ENCODE results near the gene ENTPD3. TPM values are rescaled to one million over a fixed set of nuclear protein-coding genes. Genes with fewer than 3 reads are reported as not detected.
A peak's percentile ranks its signal among the peaks of the same experiment; 100 is the strongest.

Gene ENTPD3
- total and polyA plus RNA-seq, 2 of the 13 experiments (the other 11 are each of a cell fraction or from before 2014, with no cell fraction given), result 0.07 TPM; not detected in 1

GRCh38 chr3:40476478-40477470 lies 89.8 kb downstream of the ENTPD3 start, which contains the start of gene ZNF619 (continued):
- TF ChIP-seq, protein P1, sequence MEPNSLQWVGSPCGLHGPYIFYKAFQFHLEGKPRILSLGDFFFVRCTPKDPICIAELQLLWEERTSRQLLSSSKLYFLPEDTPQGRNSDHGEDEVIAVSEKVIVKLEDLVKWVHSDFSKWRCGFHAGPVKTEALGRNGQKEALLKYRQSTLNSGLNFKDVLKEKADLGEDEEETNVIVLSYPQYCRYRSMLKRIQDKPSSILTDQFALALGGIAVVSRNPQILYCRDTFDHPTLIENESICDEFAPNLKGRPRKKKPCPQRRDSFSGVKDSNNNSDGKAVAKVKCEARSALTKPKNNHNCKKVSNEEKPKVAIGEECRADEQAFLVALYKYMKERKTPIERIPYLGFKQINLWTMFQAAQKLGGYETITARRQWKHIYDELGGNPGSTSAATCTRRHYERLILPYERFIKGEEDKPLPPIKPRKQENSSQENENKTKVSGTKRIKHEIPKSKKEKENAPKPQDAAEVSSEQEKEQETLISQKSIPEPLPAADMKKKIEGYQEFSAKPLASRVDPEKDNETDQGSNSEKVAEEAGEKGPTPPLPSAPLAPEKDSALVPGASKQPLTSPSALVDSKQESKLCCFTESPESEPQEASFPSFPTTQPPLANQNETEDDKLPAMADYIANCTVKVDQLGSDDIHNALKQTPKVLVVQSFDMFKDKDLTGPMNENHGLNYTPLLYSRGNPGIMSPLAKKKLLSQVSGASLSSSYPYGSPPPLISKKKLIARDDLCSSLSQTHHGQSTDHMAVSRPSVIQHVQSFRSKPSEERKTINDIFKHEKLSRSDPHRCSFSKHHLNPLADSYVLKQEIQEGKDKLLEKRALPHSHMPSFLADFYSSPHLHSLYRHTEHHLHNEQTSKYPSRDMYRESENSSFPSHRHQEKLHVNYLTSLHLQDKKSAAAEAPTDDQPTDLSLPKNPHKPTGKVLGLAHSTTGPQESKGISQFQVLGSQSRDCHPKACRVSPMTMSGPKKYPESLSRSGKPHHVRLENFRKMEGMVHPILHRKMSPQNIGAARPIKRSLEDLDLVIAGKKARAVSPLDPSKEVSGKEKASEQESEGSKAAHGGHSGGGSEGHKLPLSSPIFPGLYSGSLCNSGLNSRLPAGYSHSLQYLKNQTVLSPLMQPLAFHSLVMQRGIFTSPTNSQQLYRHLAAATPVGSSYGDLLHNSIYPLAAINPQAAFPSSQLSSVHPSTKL (CRISPR knock-in tag; IDR thresholded peaks at IDR 0.05), result peak; percentile 44; the same call in 1 of the 2 replicates
- no peak for TF ChIP-seq ZNF546 (CRISPR knock-in tag; conservative IDR thresholded peaks at IDR 0.05)
- no peak for TF ChIP-seq ZNF766 (CRISPR knock-in tag; IDR thresholded peaks at IDR 0.05; ENCODE audit: borderline replicate concordance)
- no peak for TF ChIP-seq KDM1A (CRISPR knock-in tag; IDR thresholded peaks at IDR 0.05)
- 0 out of 2 replicates have a peak, but pooled peaks have one; percentile 32 for TF ChIP-seq ZNF839 (CRISPR knock-in tag; IDR thresholded peaks at IDR 0.05; ENCODE audit: borderline replicate concordance)
- no peak for TF ChIP-seq ZNF274 (CRISPR knock-in tag; IDR thresholded peaks at IDR 0.05)
- no peak for TF ChIP-seq ZNF382 (CRISPR knock-in tag; IDR thresholded peaks at IDR 0.05; ENCODE audit: borderline replicate concordance)
- no peak for TF ChIP-seq RCOR2 (CRISPR knock-in tag; IDR thresholded peaks at IDR 0.05)
- TF ChIP-seq, protein P2, sequence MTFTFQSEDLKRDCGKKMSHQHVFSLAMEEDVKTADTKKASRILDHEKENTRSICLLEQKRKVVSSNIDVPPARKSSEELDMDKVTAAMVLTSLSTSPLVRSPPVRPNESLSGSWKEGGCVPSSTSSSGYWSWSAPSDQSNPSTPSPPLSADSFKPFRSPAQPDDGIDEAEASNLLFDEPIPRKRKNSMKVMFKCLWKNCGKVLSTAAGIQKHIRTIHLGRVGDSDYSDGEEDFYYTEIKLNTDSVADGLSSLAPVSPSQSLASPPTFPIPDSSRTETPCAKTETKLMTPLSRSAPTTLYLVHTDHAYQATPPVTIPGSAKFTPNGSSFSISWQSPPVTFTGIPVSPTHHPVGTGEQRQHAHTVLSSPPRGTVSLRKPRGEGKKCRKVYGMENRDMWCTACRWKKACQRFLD (CRISPR knock-in tag; IDR thresholded peaks at IDR 0.05; ENCODE audit: borderline replicate concordance), result no peak
- TF ChIP-seq ZNF24 (IDR thresholded peaks at IDR 0.05), result no peak
- peak; percentile 31; the same call in 1 of the 2 replicates for TF ChIP-seq ZNF768 (CRISPR knock-in tag; IDR thresholded peaks at IDR 0.05)
- TF ChIP-seq ZNF20 (CRISPR knock-in tag; IDR thresholded peaks at IDR 0.05), result no peak
- TF ChIP-seq, protein P3, sequence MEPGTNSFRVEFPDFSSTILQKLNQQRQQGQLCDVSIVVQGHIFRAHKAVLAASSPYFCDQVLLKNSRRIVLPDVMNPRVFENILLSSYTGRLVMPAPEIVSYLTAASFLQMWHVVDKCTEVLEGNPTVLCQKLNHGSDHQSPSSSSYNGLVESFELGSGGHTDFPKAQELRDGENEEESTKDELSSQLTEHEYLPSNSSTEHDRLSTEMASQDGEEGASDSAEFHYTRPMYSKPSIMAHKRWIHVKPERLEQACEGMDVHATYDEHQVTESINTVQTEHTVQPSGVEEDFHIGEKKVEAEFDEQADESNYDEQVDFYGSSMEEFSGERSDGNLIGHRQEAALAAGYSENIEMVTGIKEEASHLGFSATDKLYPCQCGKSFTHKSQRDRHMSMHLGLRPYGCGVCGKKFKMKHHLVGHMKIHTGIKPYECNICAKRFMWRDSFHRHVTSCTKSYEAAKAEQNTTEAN (CRISPR knock-in tag; conservative IDR thresholded peaks at IDR 0.05), result no peak
- no peak for TF ChIP-seq REPIN1 (CRISPR knock-in tag; IDR thresholded peaks at IDR 0.05; ENCODE audit: borderline replicate concordance, low read depth)
- TF ChIP-seq HOXA3 (CRISPR knock-in tag; IDR thresholded peaks at IDR 0.05), result peak; percentile 59; the same call in 1 of the 2 replicates
- TF ChIP-seq ZEB1 (IDR thresholded peaks at IDR 0.05; ENCODE audit: insufficient replicate concordance, low read depth), result no peak
- no peak for TF ChIP-seq MIER3 (CRISPR knock-in tag; IDR thresholded peaks at IDR 0.05; ENCODE audit: borderline replicate concordance)
- peak; percentile 74 for TF ChIP-seq ZSCAN31 (CRISPR knock-in tag; IDR thresholded peaks at IDR 0.05; ENCODE audit: low read depth)
- peak; percentile 38; the same call in 1 of the 2 replicates for TF ChIP-seq MAX (IDR thresholded peaks at IDR 0.05)
- TF ChIP-seq, protein P4, sequence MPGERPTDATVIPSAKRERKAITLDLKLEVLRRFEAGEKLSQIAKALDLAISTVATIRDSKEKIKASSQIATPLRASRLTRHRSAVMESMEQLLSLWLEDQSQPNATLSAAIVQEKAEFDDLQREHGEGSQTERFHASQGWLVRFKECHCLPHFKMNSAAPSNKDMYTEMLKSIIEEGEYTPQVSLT (CRISPR knock-in tag; IDR thresholded peaks at IDR 0.05; ENCODE audit: borderline replicate concordance, low read depth), result no peak
- no peak for TF ChIP-seq ZFP1 (CRISPR knock-in tag; IDR thresholded peaks at IDR 0.05)
- 0 out of 2 replicates have a peak, but pooled peaks have one; percentile 22 for TF ChIP-seq ZNF563 (CRISPR knock-in tag; IDR thresholded peaks at IDR 0.05)
- no peak for TF ChIP-seq SIN3B (IDR thresholded peaks at IDR 0.05; ENCODE audit: low read length)
